GM19238 (cell line): ENCODE data around the gene TAL1.

Source experiments
- DNase-seq: peaks from one replicate; pipeline ENCODE4 v3.0.0; 2011; ENCODE audit warnings: low spot score; ENCODE audit not compliant: insufficient read length

TAL1 gene

DNA sequence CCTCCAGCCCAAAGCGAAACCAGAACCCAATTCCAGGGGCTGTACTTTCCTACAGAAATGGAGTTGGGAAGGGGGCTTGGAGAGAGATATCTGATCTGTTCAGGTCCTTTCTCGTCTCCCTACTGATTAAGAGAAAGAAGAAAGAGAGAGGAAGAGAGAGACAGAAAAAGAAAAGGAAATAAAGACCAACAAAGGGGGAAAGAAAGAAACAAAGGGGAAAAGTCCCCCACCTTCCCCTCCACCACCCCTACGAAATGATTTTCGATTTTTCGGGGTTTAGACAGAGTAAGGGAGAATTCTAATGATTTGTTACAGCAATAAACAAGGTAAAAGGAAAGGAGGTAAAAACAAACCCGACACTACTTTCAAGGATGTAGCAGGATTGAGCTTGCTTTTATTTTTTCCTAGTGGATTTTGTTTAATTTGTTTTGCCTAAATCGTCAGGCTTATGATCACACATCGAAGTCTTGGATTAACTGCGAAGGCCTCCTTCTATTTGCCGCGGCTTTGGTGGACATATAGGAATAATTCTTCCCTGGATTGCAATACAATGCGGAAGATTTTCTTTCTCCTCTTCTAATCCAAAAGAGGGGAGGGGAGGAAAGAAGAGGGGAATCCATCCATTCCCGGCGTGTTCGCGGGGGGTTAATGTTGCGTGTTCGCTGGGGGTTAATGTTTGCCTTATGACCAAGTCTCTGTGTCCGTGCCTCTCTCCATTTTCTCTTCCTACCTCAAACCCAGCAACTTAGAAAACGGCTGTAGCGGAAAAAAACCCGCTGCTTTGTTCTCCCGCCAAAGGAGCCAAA lies 1.9 kb downstream of the TAL1 start:
- DNase-seq: no peak

DNA sequence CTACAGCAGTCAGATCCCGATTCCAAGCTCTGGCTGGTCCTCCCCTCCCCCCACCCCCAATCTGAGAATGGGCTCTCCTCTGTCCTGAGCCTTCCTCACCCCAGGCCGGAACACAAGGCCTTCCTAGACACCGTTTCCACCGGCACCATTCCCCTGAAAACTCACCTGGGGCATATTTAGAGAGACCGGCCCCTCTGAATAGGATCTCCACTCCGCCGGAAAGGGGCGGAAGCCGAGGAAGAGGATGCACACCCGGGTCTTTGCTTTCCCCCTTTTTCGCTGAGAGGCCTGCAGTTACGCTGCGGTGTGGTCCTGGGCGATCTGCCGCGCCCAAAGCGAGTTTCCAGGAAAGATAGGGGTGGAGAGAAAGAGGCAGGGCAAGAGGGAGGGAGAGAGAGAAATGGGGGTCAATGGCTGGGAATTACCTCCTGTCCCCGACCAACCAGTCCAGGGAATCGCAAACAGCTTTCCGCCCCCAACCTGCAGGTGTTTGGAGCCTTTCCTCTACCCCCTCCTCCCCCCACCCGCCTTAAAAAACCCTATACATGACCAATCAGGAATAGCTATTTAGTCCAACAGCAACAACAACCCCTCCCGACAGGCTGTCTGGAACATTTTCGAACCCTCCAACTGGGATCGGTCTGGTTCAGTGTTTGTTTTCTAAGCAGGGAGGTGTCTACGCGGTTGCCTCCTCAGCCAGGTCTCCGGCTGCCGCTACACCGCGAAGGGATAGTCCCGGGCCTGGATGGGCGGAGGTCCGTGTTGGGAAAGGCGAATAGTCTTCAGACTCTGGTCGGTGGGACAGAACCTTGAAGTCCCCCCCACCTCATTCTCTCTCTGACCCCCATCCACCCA lies 2.8 kb downstream of the TAL1 start:
- DNase-seq: no peak

DNA sequence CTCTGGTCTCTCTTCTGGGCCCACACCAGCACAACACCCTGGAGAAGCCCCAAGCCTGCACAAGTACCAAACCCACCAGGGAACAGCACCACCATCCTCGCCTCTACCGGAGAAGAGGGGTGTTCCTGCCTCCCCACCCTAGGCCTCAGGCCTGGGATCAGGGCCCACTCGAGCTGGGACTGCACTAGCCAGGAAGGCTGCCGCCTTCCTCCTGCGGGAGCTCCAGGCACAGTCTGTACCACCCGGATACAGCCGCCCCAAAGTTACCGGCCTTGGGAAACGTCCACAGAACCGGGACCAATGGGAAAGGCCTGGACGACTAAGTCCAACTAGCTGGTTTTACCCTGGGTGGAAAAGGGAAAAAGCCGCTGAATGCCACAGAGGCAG lies 3.4 kb downstream of the TAL1 start:
- no peak for DNase-seq

GRCh38 chr1:47227341-47228232 lies 4.4 kb downstream of the TAL1 start:
- DNase-seq: no peak

- no peak for DNase-seq
Measured at GRCh38 chr1:47226839-47227215, 5.2 kb downstream of the TAL1 start.

DNA sequence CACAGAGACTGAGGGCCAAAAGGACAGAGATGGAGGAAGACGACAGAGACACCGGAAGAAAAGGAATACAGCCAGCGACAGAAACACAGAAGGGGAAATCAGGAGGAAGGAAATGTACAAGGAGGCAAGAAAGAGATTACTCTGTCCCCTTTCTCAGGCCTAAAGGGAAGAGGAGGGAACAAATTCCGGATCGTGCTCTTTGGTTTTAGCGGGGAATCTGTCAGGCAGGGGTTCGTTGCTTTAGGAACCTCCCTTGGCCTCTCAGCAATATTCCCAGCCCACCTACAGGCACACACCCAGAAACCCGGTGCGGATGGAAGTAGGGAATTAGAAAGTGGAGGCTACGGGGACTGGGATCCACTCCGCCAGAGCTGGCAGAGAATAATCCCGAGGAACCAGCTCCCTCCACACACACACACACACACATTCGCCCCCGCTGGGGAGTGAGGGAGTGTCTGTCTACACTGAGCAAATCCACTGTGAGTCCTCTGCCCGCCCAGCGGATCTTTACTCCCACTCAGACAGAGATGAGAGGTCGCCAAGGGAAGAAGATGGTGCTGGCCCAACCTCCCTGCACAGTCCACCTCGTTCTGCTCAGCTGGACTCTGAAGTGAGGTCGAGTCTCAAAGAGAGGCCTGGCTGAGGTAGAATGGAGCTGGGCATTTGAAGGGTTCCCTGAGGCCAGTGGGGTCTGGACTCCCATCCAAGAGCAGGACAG lies 5.7 kb downstream of the TAL1 start:
- no peak for DNase-seq

DNA sequence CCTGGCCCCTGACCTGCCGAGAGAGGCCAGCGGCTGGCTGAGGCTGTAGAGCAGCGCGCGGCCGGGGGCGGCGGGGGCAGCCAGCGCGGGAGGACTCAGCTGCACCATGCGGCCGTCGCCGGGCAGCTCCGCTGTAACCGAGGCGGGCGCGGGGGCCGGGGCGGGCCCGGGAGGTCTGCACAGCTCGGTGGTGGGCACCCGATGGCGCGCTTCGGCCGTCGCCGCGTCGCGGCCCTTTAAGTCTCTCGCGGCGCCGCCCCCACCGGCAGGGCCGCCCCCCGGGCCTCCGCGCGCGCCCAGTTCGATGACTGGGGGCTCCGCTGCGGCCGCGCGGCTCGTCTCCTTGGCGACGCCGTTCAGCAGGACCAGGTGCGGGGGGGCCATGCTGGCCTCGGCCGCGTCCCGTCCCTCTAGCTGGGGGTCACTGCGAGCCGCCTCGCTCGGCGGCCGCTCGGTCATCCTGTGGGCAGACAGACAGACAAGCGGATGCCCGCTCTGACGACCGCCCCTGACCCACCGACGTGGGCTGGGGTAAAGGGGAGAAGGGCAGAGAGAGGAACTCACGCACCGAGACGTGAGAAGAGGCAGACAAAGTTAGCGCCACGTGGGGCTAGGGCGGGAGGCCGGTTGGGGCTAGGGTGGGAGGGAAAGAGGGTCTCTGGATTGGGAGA lies 6.5 kb downstream of the TAL1 start:
- no peak for DNase-seq

- no peak for DNase-seq
Measured at GRCh38 chr1:47224676-47225399, 7.2 kb downstream of the TAL1 start.

GRCh38 chr1:47223921-47224675 lies 7.9 kb downstream of the TAL1 start:
- DNase-seq: no peak

- no peak for DNase-seq
Measured at GRCh38 chr1:47223174-47223920, 8.7 kb downstream of the TAL1 start.

- no peak for DNase-seq
Measured at GRCh38 chr1:47222476-47222875, 9.5 kb downstream of the TAL1 start.

DNA sequence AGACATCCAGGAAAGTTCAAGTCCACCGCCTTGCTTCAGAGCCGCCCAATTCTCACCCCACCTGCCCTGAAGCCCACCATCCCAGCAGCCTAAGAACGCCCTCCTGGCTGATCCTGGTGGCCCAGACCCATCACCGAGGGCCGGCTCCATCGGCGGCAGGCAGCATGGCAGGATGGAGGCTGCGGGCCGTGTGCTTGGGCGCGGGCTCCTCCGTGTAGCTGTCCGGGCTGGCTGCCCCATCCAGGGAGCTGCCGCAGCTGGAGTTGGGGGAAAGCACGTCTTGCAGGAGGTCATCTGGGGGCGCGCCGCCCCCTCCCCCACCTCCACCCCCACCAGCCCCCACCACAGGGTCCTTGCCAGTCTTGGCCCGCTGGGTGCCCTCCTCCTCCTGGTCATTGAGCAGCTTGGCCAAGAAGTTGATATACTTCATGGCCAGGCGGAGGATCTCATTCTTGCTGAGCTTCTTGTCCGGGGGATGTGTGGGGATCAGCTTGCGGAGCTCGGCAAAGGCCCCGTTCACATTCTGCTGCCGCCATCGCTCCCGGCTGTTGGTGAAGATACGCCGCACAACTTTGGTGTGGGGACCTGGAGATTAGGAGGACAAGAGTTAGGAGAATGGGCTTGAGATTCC lies 12.3 kb downstream of the TAL1 start:
- DNase-seq: no peak

DNA sequence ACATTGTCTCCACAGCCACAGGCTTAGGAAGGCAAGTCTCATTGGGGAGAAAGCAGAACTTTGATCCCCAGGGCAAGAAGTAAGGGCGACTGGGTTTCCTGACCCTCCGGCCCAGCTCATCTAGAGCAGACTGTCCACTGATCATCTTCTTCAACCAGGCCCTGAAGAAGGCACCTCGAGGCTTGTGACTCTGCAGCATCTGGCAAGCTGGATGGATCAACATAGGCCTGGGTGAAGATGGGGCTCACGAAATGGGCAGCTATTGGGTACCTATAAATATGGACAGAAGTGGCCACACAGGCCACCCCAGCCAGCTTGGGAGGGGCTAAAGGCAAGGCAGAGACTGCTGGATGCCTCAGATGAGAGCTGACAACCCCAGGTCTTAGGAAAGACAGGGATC lies 13.0 kb downstream of the TAL1 start:
- no peak for DNase-seq

GRCh38 chr1:47216278-47217059 lies 15.6 kb downstream of the TAL1 start:
- DNase-seq: no peak

- DNase-seq: no peak
Measured at GRCh38 chr1:47215713-47216112, 16.3 kb downstream of the TAL1 start.

DNA sequence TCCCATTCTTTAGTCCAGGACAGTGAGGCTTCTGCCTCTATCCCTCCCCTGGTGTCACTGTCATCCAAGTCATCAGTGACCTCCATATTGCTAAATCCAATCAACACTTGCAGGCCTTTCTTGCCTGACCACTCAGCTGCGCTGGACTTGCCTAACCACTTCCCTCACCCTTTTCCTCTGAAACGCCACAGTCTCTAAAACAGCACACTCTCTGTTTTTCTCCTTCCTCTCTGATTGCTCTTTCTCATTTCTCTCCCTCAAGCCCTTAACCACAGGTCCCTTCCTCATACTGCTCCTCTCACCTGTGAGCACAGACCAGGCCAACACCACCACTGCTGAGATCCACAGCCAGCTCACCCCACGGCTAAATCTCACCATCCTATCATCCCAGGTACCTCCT lies 17.5 kb downstream of the TAL1 start:
- no peak for DNase-seq
